WI38 (cell line): Measurements from ENCODE around the gene NRDC.

Experiments used
- H3K4me3 ChIP-seq: 2 replicates; pipeline ENCODE4 v1.5.1; 2011; ENCODE audit warnings: low read depth, mild to moderate bottlenecking, control low read depth, low read length
- TF ChIP-seq, protein P1 (sequence below): IDR thresholded peaks from 2 replicates; pipeline ENCODE4 v1.5.1; 2012; ENCODE audit warnings: low read depth, mild to moderate bottlenecking, control low read depth, low read length

The NRDC gene

DNA sequence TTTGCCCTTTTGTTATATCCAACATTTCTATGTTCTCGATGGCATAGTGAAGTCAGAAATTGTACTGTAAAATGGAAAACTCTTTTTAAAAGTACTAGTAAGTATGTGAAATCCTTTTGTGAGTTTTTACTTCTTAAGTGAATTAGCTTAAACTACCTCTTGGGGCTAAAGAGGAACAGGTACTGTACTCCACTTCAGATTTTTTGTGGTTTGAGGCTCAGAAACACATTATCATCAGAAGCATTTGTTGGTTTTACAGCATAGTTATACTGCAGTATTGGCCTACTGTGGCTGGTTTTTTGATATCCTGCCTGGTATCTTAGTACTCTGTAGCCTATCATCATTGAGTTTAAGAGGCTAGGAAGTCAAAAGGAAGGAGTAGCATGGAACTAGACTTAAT lies 117.2 kb downstream of the NRDC start:
- TF ChIP-seq, protein P1, sequence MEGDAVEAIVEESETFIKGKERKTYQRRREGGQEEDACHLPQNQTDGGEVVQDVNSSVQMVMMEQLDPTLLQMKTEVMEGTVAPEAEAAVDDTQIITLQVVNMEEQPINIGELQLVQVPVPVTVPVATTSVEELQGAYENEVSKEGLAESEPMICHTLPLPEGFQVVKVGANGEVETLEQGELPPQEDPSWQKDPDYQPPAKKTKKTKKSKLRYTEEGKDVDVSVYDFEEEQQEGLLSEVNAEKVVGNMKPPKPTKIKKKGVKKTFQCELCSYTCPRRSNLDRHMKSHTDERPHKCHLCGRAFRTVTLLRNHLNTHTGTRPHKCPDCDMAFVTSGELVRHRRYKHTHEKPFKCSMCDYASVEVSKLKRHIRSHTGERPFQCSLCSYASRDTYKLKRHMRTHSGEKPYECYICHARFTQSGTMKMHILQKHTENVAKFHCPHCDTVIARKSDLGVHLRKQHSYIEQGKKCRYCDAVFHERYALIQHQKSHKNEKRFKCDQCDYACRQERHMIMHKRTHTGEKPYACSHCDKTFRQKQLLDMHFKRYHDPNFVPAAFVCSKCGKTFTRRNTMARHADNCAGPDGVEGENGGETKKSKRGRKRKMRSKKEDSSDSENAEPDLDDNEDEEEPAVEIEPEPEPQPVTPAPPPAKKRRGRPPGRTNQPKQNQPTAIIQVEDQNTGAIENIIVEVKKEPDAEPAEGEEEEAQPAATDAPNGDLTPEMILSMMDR = no peak
- no peak overlapping the region for H3K4me3 ChIP-seq

DNA sequence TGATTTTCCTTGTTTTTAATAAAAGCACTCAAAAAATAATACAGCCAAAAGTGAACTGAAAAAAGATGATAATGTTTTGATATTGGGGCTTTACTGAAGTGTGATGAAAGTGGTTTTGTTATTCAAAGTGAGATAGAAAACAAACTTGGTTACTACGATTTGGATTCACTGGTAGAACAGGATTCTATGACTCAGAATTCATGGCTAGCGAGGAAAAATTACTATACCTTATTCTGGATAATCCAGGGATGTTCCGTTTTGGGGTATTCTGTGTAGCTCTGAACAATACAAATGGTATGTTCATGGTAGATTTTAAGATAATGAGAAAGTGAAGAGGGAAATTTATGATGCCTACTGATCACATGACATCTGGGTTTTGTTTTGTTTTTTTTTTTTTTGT lies 117.7 kb downstream of the NRDC start:
- H3K4me3 ChIP-seq = no peak overlapping the region
- TF ChIP-seq, protein P1 = no peak

DNA sequence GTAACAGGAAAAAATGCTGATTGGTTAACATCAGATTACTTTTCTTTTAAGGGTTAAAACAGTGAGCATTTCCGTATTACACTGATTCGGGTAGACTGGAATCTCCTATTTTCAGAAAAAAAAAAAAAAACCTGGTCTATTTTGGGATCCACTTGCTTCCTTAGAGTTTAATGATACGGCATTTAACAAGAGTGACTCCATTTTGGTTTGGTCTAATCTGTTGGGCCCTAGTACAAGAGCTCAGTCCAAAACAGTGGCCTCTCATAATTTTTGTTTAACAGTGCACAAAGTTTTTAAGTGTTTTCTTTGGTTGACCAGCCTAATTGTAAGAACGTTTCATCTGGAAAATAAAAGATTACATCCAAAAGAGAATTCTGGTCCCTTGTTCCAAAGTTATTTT lies 120.2 kb downstream of the NRDC start:
- TF ChIP-seq, protein P1 = no peak
- no peak overlapping the region for H3K4me3 ChIP-seq

DNA sequence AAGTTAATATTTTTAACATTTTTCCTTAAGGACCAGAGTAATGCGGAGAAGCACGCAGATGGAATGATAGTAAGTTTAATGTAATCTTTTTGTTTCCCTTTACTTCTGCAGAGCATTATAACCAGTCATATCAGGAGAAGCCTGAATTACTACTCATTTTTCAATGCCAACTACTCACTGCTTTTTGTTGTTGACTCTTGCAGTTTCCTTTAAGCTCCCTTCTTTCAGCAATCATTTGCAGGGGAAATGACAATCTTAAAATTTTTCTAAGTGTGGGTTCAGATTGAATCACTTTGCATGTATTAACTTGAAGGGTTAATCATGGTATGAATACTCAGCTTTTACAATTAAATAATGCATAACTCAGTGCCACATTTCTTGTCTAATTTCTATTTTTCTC lies 122.2 kb downstream of the NRDC start:
- TF ChIP-seq, protein P1 = no peak
- H3K4me3 ChIP-seq = no peak overlapping the region

DNA sequence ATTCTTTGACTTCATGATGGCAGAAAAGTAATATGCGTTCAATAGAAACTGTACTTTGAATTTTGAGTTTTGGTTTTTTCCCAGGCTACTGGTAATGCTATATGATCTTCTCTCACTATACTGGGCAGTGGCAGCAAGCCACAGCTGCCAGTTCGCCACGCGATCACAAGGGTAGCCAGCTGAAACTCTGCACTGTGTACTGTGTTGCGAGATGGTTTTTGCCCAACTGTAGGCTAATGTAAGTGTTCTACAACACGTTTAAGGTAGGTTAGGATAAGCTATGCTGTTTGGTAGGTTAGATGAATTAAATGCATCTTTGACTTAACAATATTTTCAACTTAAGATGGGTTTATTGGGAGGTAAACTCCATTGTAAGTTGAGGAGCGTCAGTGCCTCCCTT lies 123.1 kb downstream of the NRDC start:
- no peak overlapping the region for H3K4me3 ChIP-seq
- TF ChIP-seq, protein P1 = no peak

DNA sequence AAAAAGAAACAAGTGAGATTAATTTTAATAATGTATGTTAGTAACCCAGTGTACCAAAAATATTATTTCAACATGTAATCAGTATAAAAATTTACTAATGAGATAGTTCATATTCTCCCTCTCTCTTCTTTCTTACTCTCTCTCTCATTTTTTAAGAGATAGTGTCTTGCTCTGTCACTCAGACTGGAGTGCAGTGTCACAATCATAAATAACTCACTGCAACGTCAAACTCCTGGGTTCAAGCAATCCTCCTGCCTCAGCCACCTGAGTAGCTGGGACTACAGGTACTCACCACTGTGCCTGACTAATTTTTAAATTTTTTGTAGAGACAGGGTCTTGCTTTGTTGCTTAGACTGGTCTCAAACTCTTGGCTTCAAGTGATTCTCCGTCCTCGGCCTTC lies 123.9 kb downstream of the NRDC start:
- H3K4me3 ChIP-seq = no peak overlapping the region
- TF ChIP-seq, protein P1 = no peak

DNA sequence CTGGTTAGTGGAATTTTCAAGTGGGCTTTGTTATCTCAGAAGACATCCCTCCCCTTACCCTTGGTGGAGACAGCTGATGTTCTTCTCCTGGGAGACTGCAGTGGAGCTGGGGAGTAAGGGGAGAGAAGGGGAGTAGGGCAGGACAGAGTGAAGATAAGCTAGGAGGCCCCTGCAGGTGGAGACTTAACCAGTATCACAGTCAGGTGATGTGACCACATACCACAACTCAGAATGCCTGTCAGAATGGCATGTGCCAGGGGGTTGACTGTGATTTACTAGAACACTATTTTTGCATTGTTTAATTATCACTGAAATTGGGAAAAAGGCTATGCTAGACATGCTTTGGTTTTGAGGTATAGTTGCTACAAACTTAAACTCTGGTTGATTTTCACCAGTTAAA lies 124.6 kb downstream of the NRDC start:
- no peak overlapping the region for H3K4me3 ChIP-seq
- TF ChIP-seq, protein P1 = no peak
